ENCODE results near the gene BBS9. TPM values are rescaled to one million over a fixed set of nuclear protein-coding genes. Genes with fewer than 3 reads are reported as not detected.
"Not testable (repeated sequence)": the region's sequence is repeated elsewhere in the genome, so short reads cannot be mapped to it uniquely, and the experiment has no call there.

BBS9 gene
- total and polyA plus RNA-seq, 2 donors from 2014 or later: 9.0 to 23.4 TPM

- no peak overlapping the region for H3K9ac ChIP-seq (ENCODE audit: low read length in 3 of 3)
- FAIRE-seq (no peak), DNase-seq (no peak)
- no peaks in the 10 kb centered on the region for H3K4me1 ChIP-seq (ENCODE audit: control insufficient read depth in 2 of 3, insufficient read depth in 2 of 3, low read depth in 1 of 3, low read length in 3 of 3)
- intact Hi-C loops (cut with DNase I): no loop called here
- no peak overlapping the region for H3K4me3 ChIP-seq (ENCODE audit: low read length in 3 of 3)
- no peak for TF ChIP-seq CTCF (IDR thresholded peaks at IDR 0.05; ENCODE audit: borderline replicate concordance, extremely low read depth, insufficient read depth)
- no peaks in the 10 kb centered on the region for H3K27me3 ChIP-seq (ENCODE audit: control insufficient read depth, insufficient read depth, low read length)
- no peaks in the 10 kb centered on the region for H3K9me3 ChIP-seq (ENCODE audit: control insufficient read depth in 2 of 3, insufficient read depth in 1 of 3, low read length in 3 of 3)
- no peak overlapping the region for H3K27ac ChIP-seq (ENCODE audit: low read depth in 2 of 2, low read length in 2 of 2)
- H3K36me3 ChIP-seq (ENCODE audit: control insufficient read depth in 2 of 3, insufficient read depth in 3 of 3, low read length in 3 of 3): no peaks in the 10 kb centered on the region
Measured at GRCh38 chr7:33261585-33261984, 132.2 kb downstream of the BBS9 start.

GRCh38 chr7:33262476-33262875 is 133.1 kb downstream of the BBS9 start:
- no peak for FAIRE-seq

GRCh38 chr7:33271839-33272371 is 142.5 kb downstream of the BBS9 start:
- intact Hi-C loops (cut with DNase I); H3K27me3 ChIP-seq (ENCODE audit: control insufficient read depth, insufficient read depth, low read length); FAIRE-seq; H3K36me3 ChIP-seq (ENCODE audit: control insufficient read depth in 2 of 3, insufficient read depth in 3 of 3, low read length in 3 of 3); H3K27ac ChIP-seq (ENCODE audit: low read depth in 2 of 2, low read length in 2 of 2); H3K4me1 ChIP-seq (ENCODE audit: control insufficient read depth in 2 of 3, insufficient read depth in 2 of 3, low read depth in 1 of 3, low read length in 3 of 3); H3K9me3 ChIP-seq (ENCODE audit: control insufficient read depth in 2 of 3, insufficient read depth in 1 of 3, low read length in 3 of 3); H3K4me3 ChIP-seq (ENCODE audit: low read length in 3 of 3); DNase-seq; H3K9ac ChIP-seq (ENCODE audit: low read length in 3 of 3): not testable (repeated sequence)

More at GRCh38 chr7:33262476-33262875, 133.1 kb downstream of the BBS9 start:
- Histone ChIP-seq H3K27me3 (ENCODE audit: control insufficient read depth, insufficient read depth, low read length) (no peaks in the 10 kb centered on the region), H3K9ac (ENCODE audit: low read length in 3 of 3) (no peak overlapping the region), H3K4me1 (ENCODE audit: control insufficient read depth in 2 of 3, insufficient read depth in 2 of 3, low read depth in 1 of 3, low read length in 3 of 3) (no peaks in the 10 kb centered on the region), H3K27ac (ENCODE audit: low read depth in 2 of 2, low read length in 2 of 2) (no peak overlapping the region), H3K36me3 (ENCODE audit: control insufficient read depth in 2 of 3, insufficient read depth in 3 of 3, low read length in 3 of 3) (no peaks in the 10 kb centered on the region), H3K4me3 (ENCODE audit: low read length in 3 of 3) (no peak overlapping the region), H3K9me3 (ENCODE audit: control insufficient read depth in 2 of 3, insufficient read depth in 1 of 3, low read length in 3 of 3) (no peaks in the 10 kb centered on the region)
- intact Hi-C loops (cut with DNase I): no loop called here
- DNase-seq: no peak
- TF ChIP-seq CTCF (IDR thresholded peaks at IDR 0.05; ENCODE audit: borderline replicate concordance, extremely low read depth, insufficient read depth): no peak

- no peak for FAIRE-seq
- intact Hi-C loops (cut with DNase I): no loop called here
- no peaks in the 10 kb centered on the region for H3K27me3 ChIP-seq (ENCODE audit: control insufficient read depth, insufficient read depth, low read length)
- no peak overlapping the region for H3K4me3 ChIP-seq (ENCODE audit: low read length in 3 of 3)
- no peak overlapping the region for H3K27ac ChIP-seq (ENCODE audit: low read depth in 2 of 2, low read length in 2 of 2)
- no peak for TF ChIP-seq CTCF (IDR thresholded peaks at IDR 0.05; ENCODE audit: borderline replicate concordance, extremely low read depth, insufficient read depth)
- no peaks in the 10 kb centered on the region for H3K36me3 ChIP-seq (ENCODE audit: control insufficient read depth in 2 of 3, insufficient read depth in 3 of 3, low read length in 3 of 3)
- no peaks in the 10 kb centered on the region for H3K4me1 ChIP-seq (ENCODE audit: control insufficient read depth in 2 of 3, insufficient read depth in 2 of 3, low read depth in 1 of 3, low read length in 3 of 3)
- no peak for DNase-seq
- H3K9ac ChIP-seq (ENCODE audit: low read length in 3 of 3): no peak overlapping the region
- peaks cover 0 to 18% (median 0%) of the 10 kb centered on the region in 3 donors for H3K9me3 ChIP-seq (ENCODE audit: control insufficient read depth in 2 of 3, insufficient read depth in 1 of 3, low read length in 3 of 3)
Measured at GRCh38 chr7:33273356-33273755, 144.0 kb downstream of the BBS9 start.

Measured in kidney (tissue), 14 donors.